WTC11 (cell line): ENCODE results near the gene NES. TPM values are rescaled to one million over a fixed set of nuclear protein-coding genes. Genes with fewer than 3 reads are reported as not detected.

Experiments
- ATAC-seq: fragments of 200-7000 bp; cut with Tn5 transposase; 2 replicates; pipeline ENCODE4 v1.10.0; 2021; ENCODE audit warnings: mild to moderate bottlenecking, moderate library complexity
- CTCF ChIA-PET: fragments of 300-600 bp; sonication (Branson Sonifier 250); formaldehyde crosslinking; loops from one replicate; lab custom pipeline; 2021; ENCODE audit warnings: antibody characterized with exemption; lab: Charles Lee
- POLR2A ChIA-PET: fragments of 350-600 bp; sonication (Branson Sonifier 250); formaldehyde crosslinking; loops from one replicate; lab custom pipeline; 2021; ENCODE audit warnings: antibody characterized with exemption; lab: Charles Lee
- DNase-seq: peaks from one replicate; pipeline ENCODE4 v3.0.0; 2021; ENCODE audit warnings: low spot score
- H3K27ac Mint-ChIP-seq: 2 replicates; pipeline ENCODE4 v1.8.0; 2021; ENCODE audit warnings: mixed read lengths
- H3K27me3 Mint-ChIP-seq: 2 replicates; pipeline ENCODE4 v1.8.0; 2021; ENCODE audit warnings: low read depth, mild to moderate bottlenecking, moderate library complexity, mixed read lengths
- H3K36me3 Mint-ChIP-seq: 2 replicates; pipeline ENCODE4 v1.8.0; 2021; ENCODE audit warnings: mixed read lengths
- H3K4me1 Mint-ChIP-seq: 2 replicates; pipeline ENCODE4 v1.8.0; 2022; ENCODE audit warnings: mixed read lengths
- H3K4me3 Mint-ChIP-seq: 2 replicates; pipeline ENCODE4 v1.8.0; 2021; ENCODE audit warnings: mild to moderate bottlenecking, moderate library complexity, mixed read lengths
- H3K9me3 Mint-ChIP-seq: 2 replicates; pipeline ENCODE4 v1.8.0; 2021; ENCODE audit warnings: mixed read lengths
- CBFB ChIP-seq: sonication (generic); formaldehyde crosslinking; IDR thresholded peaks from 2 replicates; pipeline ENCODE4 v1.8.1; 2022; ENCODE audit warnings: mild to moderate bottlenecking, low read depth, missing genetic modification reagents
- CREB1 ChIP-seq: sonication (generic); formaldehyde crosslinking; IDR thresholded peaks from 2 replicates; pipeline ENCODE4 v1.8.0; 2023; ENCODE audit warnings: mild to moderate bottlenecking, missing genetic modification reagents
- HMGA2 ChIP-seq: fragments of 250-450 bp; sonication (Bioruptor Pico); IDR thresholded peaks from 2 replicates; pipeline ENCODE4 v1.4.0; 2021; ENCODE audit warnings: mild to moderate bottlenecking, moderate library complexity
- IRF2 ChIP-seq: sonication (generic); formaldehyde crosslinking; IDR thresholded peaks from 2 replicates; pipeline ENCODE4 v1.8.0; 2022; ENCODE audit warnings: low read depth, missing genetic modification reagents, borderline replicate concordance
- JAZF1 ChIP-seq: fragments of 250-450 bp; sonication (Bioruptor Pico); IDR thresholded peaks from 2 replicates; pipeline ENCODE4 v1.9.0; 2021; ENCODE audit warnings: moderate library complexity, mild to moderate bottlenecking, inconsistent platforms
- JUN ChIP-seq: sonication (generic); formaldehyde crosslinking; IDR thresholded peaks from 2 replicates; pipeline ENCODE4 v1.8.0; 2023; ENCODE audit warnings: mild to moderate bottlenecking, missing genetic modification reagents
- NFYB ChIP-seq: sonication (generic); formaldehyde crosslinking; conservative IDR thresholded peaks from 2 replicates; pipeline ENCODE4 v1.8.0; 2022; ENCODE audit warnings: low read depth, missing genetic modification reagents
- OVOL2 ChIP-seq: fragments of 250-450 bp; sonication (Bioruptor Pico); IDR thresholded peaks from 2 replicates; pipeline ENCODE4 v1.9.0; 2021; ENCODE audit warnings: mild to moderate bottlenecking, borderline replicate concordance
- TP53 ChIP-seq: sonication (generic); formaldehyde crosslinking; IDR thresholded peaks from 2 replicates; pipeline ENCODE4 v1.8.1; 2023; ENCODE audit warnings: mild to moderate bottlenecking, missing genetic modification reagents
- ZNF121 ChIP-seq: sonication (generic); formaldehyde crosslinking; IDR thresholded peaks from 2 replicates; pipeline ENCODE4 v1.8.0; 2023; ENCODE audit warnings: missing genetic modification reagents
- total RNA-seq: library from RNA; stranded (reverse); gene quantifications from 3 replicates; pipeline ENCODE4 v1.2.3, GENCODE V29; 2021
- TF ChIP-seq, protein P1 (sequence below): sonication (generic); formaldehyde crosslinking; IDR thresholded peaks from 2 replicates; pipeline ENCODE4 v1.8.1; 2023; ENCODE audit warnings: mild to moderate bottlenecking, missing genetic modification reagents
- TF ChIP-seq, protein P2 (sequence below): fragments of 250-450 bp; sonication (Bioruptor Pico); IDR thresholded peaks from 2 replicates; pipeline ENCODE4 v1.9.0; 2021; ENCODE audit warnings: mild to moderate bottlenecking
- TF ChIP-seq, protein P3 (sequence below): sonication (generic); formaldehyde crosslinking; IDR thresholded peaks from 2 replicates; pipeline ENCODE4 v1.8.0; 2022; ENCODE audit warnings: mild to moderate bottlenecking, missing genetic modification reagents
- TF ChIP-seq, protein P4 (sequence below): sonication (generic); formaldehyde crosslinking; IDR thresholded peaks from 2 replicates; pipeline ENCODE4 v1.8.1; 2023; ENCODE audit warnings: mild to moderate bottlenecking, missing genetic modification reagents, borderline replicate concordance
- TF ChIP-seq, protein P5 (sequence below): sonication (generic); formaldehyde crosslinking; IDR thresholded peaks from 2 replicates; pipeline ENCODE4 v1.8.1; 2022; ENCODE audit warnings: missing genetic modification reagents, borderline replicate concordance
- TF ChIP-seq, protein P6 (sequence below): sonication (generic); formaldehyde crosslinking; conservative IDR thresholded peaks from 2 replicates; pipeline ENCODE4 v1.8.1; 2023; ENCODE audit warnings: mild to moderate bottlenecking, low read depth, missing genetic modification reagents, moderate library complexity
- TF ChIP-seq, protein P7 (sequence below): sonication (generic); formaldehyde crosslinking; IDR thresholded peaks from 2 replicates; pipeline ENCODE4 v1.8.0; 2023; ENCODE audit warnings: missing genetic modification reagents

Gene NES
- total RNA-seq, 1 experiment from 2014 or later, result 127 TPM

DNA sequence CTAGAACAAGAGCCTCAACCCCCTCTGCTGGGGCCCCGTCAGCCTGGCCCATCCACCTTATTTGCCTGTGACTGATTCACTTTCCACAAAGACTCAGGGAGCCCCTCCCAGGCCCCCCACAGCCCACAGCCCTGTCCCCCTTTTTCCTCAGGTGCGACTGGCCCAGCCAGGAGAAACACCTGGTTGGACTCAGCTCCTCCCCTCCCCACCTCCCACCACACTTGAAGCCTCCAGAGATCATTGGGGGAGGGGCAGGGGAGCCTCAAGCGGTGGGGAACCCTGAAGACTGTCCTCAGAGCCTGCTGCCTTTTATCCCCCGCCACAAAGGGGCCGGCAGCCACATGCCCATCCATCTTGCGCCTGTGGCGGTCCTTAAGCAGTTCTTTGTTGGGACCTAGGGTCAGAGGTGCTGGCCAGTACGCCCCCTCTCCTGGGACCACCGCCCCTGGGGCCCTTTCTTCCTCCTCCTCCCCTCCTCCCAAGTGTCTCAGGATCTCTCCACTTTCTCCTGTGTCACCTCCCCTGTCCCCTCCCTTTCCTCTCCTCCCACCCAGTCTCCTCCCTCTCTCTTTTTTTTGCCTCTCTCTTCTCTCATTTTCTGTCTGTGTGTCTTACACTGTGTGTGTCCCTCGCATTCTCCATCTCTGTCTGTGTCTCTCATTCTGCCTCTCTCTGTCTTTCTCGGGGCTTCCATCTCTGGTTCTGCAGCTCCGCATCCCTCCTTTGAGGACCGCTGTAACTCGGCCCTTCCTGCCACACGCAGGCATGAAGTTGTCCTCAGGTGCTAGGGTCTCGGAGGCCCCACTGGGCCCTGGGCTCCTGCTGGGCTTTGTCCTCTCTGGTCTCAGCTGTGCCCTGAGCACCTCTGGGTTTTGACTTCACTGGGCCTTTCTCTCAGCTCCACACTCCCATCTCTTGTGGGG is 16.0 kb upstream of the NES start:
- Mint-ChIP-seq H3K4me3 (peak overlapping the region; percentile 62), H3K27me3 (peaks cover 7% of the 10 kb centered on the region; the same call in 1 of the 2 replicates), H3K9me3 (no peaks in the 10 kb centered on the region), H3K27ac (peak overlapping the region; percentile 98), H3K4me1 (peaks cover 69% of the 10 kb centered on the region), H3K36me3 (peaks cover 8% of the 10 kb centered on the region; the same call in 1 of the 2 replicates)
- ChIA-PET POLR2A (interaction anchor here (1.0 to 8.0 kb wide), 9 partner anchors 14 to 231 kb away, joined by 3 to 195 read pairs (median 9); partner anchors contain the start of genes CRABP2, HDGF, ISG20L2 and METTL25B), CTCF (interaction anchor here (0.7 to 17.1 kb wide), 12 partner anchors 9 to 212 kb away, joined by 3 to 1553 read pairs (median 8); partner anchors contain the start of genes CRABP2, HAPLN2, INSRR and ISG20L2)
- DNase-seq (peak; percentile 98), ATAC-seq (peak; percentile 73)
- TF ChIP-seq, protein P1, sequence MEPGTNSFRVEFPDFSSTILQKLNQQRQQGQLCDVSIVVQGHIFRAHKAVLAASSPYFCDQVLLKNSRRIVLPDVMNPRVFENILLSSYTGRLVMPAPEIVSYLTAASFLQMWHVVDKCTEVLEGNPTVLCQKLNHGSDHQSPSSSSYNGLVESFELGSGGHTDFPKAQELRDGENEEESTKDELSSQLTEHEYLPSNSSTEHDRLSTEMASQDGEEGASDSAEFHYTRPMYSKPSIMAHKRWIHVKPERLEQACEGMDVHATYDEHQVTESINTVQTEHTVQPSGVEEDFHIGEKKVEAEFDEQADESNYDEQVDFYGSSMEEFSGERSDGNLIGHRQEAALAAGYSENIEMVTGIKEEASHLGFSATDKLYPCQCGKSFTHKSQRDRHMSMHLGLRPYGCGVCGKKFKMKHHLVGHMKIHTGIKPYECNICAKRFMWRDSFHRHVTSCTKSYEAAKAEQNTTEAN (CRISPR knock-in tag), result no peak
- TF ChIP-seq, protein P2, sequence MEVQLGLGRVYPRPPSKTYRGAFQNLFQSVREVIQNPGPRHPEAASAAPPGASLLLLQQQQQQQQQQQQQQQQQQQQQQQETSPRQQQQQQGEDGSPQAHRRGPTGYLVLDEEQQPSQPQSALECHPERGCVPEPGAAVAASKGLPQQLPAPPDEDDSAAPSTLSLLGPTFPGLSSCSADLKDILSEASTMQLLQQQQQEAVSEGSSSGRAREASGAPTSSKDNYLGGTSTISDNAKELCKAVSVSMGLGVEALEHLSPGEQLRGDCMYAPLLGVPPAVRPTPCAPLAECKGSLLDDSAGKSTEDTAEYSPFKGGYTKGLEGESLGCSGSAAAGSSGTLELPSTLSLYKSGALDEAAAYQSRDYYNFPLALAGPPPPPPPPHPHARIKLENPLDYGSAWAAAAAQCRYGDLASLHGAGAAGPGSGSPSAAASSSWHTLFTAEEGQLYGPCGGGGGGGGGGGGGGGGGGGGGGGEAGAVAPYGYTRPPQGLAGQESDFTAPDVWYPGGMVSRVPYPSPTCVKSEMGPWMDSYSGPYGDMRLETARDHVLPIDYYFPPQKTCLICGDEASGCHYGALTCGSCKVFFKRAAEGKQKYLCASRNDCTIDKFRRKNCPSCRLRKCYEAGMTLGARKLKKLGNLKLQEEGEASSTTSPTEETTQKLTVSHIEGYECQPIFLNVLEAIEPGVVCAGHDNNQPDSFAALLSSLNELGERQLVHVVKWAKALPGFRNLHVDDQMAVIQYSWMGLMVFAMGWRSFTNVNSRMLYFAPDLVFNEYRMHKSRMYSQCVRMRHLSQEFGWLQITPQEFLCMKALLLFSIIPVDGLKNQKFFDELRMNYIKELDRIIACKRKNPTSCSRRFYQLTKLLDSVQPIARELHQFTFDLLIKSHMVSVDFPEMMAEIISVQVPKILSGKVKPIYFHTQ (CRISPR knock-in tag), result no peak
- TF ChIP-seq, protein P3, sequence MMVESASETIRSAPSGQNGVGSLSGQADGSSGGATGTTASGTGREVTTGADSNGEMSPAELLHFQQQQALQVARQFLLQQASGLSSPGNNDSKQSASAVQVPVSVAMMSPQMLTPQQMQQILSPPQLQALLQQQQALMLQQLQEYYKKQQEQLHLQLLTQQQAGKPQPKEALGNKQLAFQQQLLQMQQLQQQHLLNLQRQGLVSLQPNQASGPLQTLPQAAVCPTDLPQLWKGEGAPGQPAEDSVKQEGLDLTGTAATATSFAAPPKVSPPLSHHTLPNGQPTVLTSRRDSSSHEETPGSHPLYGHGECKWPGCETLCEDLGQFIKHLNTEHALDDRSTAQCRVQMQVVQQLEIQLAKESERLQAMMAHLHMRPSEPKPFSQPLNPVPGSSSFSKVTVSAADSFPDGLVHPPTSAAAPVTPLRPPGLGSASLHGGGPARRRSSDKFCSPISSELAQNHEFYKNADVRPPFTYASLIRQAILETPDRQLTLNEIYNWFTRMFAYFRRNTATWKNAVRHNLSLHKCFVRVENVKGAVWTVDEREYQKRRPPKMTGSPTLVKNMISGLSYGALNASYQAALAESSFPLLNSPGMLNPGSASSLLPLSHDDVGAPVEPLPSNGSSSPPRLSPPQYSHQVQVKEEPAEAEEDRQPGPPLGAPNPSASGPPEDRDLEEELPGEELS (CRISPR knock-in tag), result peak; percentile 65; the same call in 1 of the 2 replicates
- TF ChIP-seq HMGA2 (CRISPR knock-in tag), result no peak
- TF ChIP-seq CREB1 (CRISPR knock-in tag), result no peak
- no peak for TF ChIP-seq JAZF1 (CRISPR knock-in tag)
- TF ChIP-seq ZNF121, result no peak; the same call in 1 of the 2 replicates
- TF ChIP-seq NFYB, result no peak
- TF ChIP-seq, protein P4, sequence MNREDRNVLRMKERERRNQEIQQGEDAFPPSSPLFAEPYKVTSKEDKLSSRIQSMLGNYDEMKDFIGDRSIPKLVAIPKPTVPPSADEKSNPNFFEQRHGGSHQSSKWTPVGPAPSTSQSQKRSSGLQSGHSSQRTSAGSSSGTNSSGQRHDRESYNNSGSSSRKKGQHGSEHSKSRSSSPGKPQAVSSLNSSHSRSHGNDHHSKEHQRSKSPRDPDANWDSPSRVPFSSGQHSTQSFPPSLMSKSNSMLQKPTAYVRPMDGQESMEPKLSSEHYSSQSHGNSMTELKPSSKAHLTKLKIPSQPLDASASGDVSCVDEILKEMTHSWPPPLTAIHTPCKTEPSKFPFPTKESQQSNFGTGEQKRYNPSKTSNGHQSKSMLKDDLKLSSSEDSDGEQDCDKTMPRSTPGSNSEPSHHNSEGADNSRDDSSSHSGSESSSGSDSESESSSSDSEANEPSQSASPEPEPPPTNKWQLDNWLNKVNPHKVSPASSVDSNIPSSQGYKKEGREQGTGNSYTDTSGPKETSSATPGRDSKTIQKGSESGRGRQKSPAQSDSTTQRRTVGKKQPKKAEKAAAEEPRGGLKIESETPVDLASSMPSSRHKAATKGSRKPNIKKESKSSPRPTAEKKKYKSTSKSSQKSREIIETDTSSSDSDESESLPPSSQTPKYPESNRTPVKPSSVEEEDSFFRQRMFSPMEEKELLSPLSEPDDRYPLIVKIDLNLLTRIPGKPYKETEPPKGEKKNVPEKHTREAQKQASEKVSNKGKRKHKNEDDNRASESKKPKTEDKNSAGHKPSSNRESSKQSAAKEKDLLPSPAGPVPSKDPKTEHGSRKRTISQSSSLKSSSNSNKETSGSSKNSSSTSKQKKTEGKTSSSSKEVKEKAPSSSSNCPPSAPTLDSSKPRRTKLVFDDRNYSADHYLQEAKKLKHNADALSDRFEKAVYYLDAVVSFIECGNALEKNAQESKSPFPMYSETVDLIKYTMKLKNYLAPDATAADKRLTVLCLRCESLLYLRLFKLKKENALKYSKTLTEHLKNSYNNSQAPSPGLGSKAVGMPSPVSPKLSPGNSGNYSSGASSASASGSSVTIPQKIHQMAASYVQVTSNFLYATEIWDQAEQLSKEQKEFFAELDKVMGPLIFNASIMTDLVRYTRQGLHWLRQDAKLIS (CRISPR knock-in tag), result no peak
- TF ChIP-seq, protein P5, sequence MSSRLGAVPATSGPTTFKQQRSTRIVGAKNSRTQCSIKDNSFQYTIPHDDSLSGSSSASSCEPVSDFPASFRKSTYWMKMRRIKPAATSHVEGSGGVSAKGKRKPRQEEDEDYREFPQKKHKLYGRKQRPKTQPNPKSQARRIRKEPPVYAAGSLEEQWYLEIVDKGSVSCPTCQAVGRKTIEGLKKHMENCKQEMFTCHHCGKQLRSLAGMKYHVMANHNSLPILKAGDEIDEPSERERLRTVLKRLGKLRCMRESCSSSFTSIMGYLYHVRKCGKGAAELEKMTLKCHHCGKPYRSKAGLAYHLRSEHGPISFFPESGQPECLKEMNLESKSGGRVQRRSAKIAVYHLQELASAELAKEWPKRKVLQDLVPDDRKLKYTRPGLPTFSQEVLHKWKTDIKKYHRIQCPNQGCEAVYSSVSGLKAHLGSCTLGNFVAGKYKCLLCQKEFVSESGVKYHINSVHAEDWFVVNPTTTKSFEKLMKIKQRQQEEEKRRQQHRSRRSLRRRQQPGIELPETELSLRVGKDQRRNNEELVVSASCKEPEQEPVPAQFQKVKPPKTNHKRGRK, result no peak
- TF ChIP-seq, protein P6, sequence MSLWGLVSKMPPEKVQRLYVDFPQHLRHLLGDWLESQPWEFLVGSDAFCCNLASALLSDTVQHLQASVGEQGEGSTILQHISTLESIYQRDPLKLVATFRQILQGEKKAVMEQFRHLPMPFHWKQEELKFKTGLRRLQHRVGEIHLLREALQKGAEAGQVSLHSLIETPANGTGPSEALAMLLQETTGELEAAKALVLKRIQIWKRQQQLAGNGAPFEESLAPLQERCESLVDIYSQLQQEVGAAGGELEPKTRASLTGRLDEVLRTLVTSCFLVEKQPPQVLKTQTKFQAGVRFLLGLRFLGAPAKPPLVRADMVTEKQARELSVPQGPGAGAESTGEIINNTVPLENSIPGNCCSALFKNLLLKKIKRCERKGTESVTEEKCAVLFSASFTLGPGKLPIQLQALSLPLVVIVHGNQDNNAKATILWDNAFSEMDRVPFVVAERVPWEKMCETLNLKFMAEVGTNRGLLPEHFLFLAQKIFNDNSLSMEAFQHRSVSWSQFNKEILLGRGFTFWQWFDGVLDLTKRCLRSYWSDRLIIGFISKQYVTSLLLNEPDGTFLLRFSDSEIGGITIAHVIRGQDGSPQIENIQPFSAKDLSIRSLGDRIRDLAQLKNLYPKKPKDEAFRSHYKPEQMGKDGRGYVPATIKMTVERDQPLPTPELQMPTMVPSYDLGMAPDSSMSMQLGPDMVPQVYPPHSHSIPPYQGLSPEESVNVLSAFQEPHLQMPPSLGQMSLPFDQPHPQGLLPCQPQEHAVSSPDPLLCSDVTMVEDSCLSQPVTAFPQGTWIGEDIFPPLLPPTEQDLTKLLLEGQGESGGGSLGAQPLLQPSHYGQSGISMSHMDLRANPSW (CRISPR knock-in tag), result no peak
- TF ChIP-seq CBFB (CRISPR knock-in tag), result no peak
- no peak for TF ChIP-seq OVOL2 (CRISPR knock-in tag)
- TF ChIP-seq JUN (CRISPR knock-in tag), result no peak
- TF ChIP-seq IRF2 (CRISPR knock-in tag), result no peak
- TF ChIP-seq, protein P7, sequence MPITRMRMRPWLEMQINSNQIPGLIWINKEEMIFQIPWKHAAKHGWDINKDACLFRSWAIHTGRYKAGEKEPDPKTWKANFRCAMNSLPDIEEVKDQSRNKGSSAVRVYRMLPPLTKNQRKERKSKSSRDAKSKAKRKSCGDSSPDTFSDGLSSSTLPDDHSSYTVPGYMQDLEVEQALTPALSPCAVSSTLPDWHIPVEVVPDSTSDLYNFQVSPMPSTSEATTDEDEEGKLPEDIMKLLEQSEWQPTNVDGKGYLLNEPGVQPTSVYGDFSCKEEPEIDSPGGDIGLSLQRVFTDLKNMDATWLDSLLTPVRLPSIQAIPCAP, result no peak
- no peak for TF ChIP-seq TP53 (CRISPR knock-in tag)
